GM12873 (cell line): Measurements from ENCODE around the gene CCL14.
A peak's percentile ranks its signal among the peaks of the same experiment; 100 is the strongest.

ENCODE experiments used
- CTCF ChIP-seq: IDR thresholded peaks from 2 replicates; pipeline ENCODE4 v1.5.1; 2012; ENCODE audit warnings: low read depth, mild to moderate bottlenecking, moderate library complexity, low read length, control low read depth; ENCODE audit not compliant: insufficient read depth; ENCODE audit errors: missing control alignments

Gene CCL14

GRCh38 chr17:36017799-36018198 is 31.3 kb upstream of the CCL14 start, which contains the start of gene CCL23:
Gene CCL23, minus strand, starts transcription at chr17:36017972. Its CDS starts 75 bp downstream, at chr17:36017897.
- TF ChIP-seq CTCF: no peak

- TF ChIP-seq CTCF: no peak
These were observed 30.0 kb upstream of the CCL14 start for GRCh38 chr17:36016555-36016954.

DNA sequence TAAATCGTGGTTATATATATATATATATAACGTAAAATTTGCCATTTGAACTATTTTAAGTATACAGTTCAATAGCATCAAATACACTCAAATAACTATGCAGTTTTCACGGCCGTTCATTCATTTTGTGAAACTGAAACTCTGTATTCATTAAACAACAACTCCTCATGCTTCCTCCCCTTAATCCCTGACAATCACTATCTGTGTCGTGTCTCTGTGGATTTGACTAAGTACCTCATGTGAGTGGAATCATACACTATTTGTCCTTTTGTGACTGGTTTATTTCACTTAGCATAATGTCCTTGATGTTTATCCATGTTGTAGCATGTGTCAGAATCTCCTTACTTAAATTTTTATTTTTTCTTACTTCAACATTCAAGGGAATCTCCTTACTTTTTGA is 28.4 kb upstream of the CCL14 start:
- no peak for TF ChIP-seq CTCF

GRCh38 chr17:36011201-36011600 is 24.7 kb upstream of the CCL14 start:
- TF ChIP-seq CTCF: no peak

DNA sequence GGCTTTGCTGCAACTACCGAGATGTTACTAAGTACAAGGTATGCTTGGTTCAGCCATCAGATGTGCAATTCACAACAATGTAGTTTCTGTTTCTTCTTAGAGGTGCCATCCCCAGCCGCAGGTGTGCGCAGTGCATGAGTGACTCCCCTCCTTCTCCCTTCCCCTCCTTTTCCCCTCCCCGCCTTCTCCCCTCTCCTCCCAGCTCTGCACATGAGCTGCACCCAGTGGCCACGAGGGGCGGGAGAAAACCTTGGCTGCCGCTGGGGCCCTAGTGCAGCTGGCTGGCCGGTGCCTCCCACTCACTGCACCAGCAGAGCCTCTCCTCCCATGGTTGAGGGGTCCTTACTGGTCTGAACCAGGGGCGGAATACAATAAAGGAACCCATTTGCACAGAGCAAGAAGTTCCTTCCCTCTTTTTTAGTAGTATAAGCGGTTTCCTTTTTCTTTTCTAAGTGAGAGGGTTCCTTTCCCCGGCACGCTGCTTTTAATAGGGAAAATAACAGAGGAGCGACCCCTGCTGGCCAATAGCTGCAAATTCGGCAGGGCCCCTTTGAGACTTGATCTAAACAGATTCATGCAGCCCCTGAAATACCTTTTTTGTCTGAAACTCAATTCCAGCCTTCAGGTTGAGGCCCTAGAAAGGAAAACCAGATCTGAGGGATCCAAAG is 22.6 kb upstream of the CCL14 start:
- peak; percentile 64 for TF ChIP-seq CTCF

GRCh38 chr17:36004594-36005108 is 18.1 kb upstream of the CCL14 start:
- no peak for TF ChIP-seq CTCF

- TF ChIP-seq CTCF: peak; percentile 26
These were observed 16.1 kb upstream of the CCL14 start for GRCh38 chr17:36002631-36003030.
